Sigmoid colon (tissue), 7 donors: ENCODE measurements around the gene PGAP1. TPM values are rescaled to one million over a fixed set of nuclear protein-coding genes. Genes with fewer than 3 reads are reported as not detected.

Experiments
- DNase-seq: peaks from one replicate; pipeline ENCODE4 v3.0.0-alpha.2; 2019
- H3K27ac ChIP-seq, 4 donors: fragments of 200-600 bp; sonication (generic); one replicate each; pipeline ENCODE4 v1.5.1; 2016 to 2019; ENCODE audit warnings: mild to moderate bottlenecking in 1 of 4
- H3K27me3 ChIP-seq, 3 donors: fragments of 200-600 bp; sonication (generic); one replicate each; pipeline ENCODE4 v1.5.1; 2019; ENCODE audit warnings: mild to moderate bottlenecking in 1 of 3
- H3K36me3 ChIP-seq, 4 donors: fragments of 200-600 bp; sonication (generic); one replicate each; pipeline ENCODE4 v1.5.1; 2016 to 2019
- H3K4me1 ChIP-seq, 4 donors: fragments of 200-600 bp; sonication (generic); one replicate each; pipeline ENCODE4 v1.5.1; 2017 to 2019
- H3K4me3 ChIP-seq, 4 donors: fragments of 200-600 bp; sonication (generic); one replicate each; pipeline ENCODE4 v1.5.1; 2017 to 2019; ENCODE audit warnings: mild to moderate bottlenecking in 2 of 4, moderate library complexity in 1 of 4
- H3K9me3 ChIP-seq, 4 donors: fragments of 200-600 bp in 3 of 4; sonication (generic) in 3 of 4; one replicate each; pipeline versions ENCODE4 v1.5.1 to v1.6.1; 2013 to 2019
- CTCF ChIP-seq, 4 experiments: fragments of 450-650 bp in 3 of 4; fragments of 200-600 bp in 1 of 4; IDR thresholded peaks; one replicate each; pipeline ENCODE4 v1.5.1; 2016 to 2019; ENCODE audit warnings: antibody characterized with exemption in 4 of 4, mild to moderate bottlenecking in 3 of 4, moderate library complexity in 2 of 4
- EP300 ChIP-seq, 4 donors: sonication (generic); formaldehyde crosslinking; IDR thresholded peaks; one replicate each; pipeline ENCODE4 v1.6.1; 2017; ENCODE audit warnings: antibody characterized with exemption in 4 of 4
- POLR2A ChIP-seq, 2 donors: fragments of 450-650 bp; IDR thresholded peaks; one replicate each; pipeline ENCODE4 v1.6.1; 2016; ENCODE audit warnings: antibody characterized with exemption in 2 of 2, mild to moderate bottlenecking in 2 of 2, moderate library complexity in 2 of 2
- POLR2AphosphoS5 ChIP-seq, 4 donors: sonication (generic); formaldehyde crosslinking; IDR thresholded peaks; one replicate each; pipeline ENCODE4 v1.6.1; 2017; ENCODE audit warnings: antibody characterized with exemption in 4 of 4
- WGBS, 2 donors: extraction: QIAGEN DNeasy Blood & Tissue Kit; methylation state at CpG; one replicate each; pipeline ENCODE4 v1.1.7; 2013; 5-methylcytosine and 5-hydroxymethylcytosine counted together
- intact Hi-C: fragments of 100-400 bp; cut with DNase I; formaldehyde crosslinking; loops from one replicate; pipeline ENCODE4 v1.15.1; 2023
- polyA plus RNA-seq, 3 donors: library from polyadenylated mRNA; stranded (reverse); fragments of 200-250 nt; gene quantifications; one replicate each; pipeline ENCODE4 v1.2.3, GENCODE V29; 2013
- total RNA-seq, 4 donors: library from RNA; depleted of rRNA; stranded (reverse); fragments of >200 nt; gene quantifications; one replicate each; pipeline ENCODE4 v1.1.0, GENCODE V29; 2016
- donor health status: healthy with polysubstance abuse.
- donor health status: Bipolar disorder and iron deficiency.
- donor health status: healthy.

Gene PGAP1
- total and polyA plus RNA-seq, 7 donors = 0.46 to 14.0 (median 6.6) TPM

- no peak overlapping the region for H3K4me3 ChIP-seq
- no peak overlapping the region for H3K27ac ChIP-seq
- DNase-seq = no peak
- no peaks in the 10 kb centered on the region for H3K9me3 ChIP-seq
- no peaks in the 10 kb centered on the region for H3K27me3 ChIP-seq
- H3K4me1 ChIP-seq = no peaks in the 10 kb centered on the region
- intact Hi-C loops = no loop called here
- WGBS, 2 donors = 76 to 88% methylated on average over 2 of the region's 2 CpGs
- peaks cover 0 to 25% (median 0%) of the 10 kb centered on the region in 4 donors for H3K36me3 ChIP-seq
- no peak for TF ChIP-seq EP300 (IDR thresholded peaks at IDR 0.05)
- TF ChIP-seq POLR2A (IDR thresholded peaks at IDR 0.05) = no peak
- no peak for TF ChIP-seq CTCF (IDR thresholded peaks at IDR 0.05)
- no peak for TF ChIP-seq POLR2AphosphoS5 (IDR thresholded peaks at IDR 0.05)
Observed at GRCh38 chr2:196891136-196891535, 35.4 kb downstream of the PGAP1 start.

- Histone ChIP-seq H3K36me3 (peaks cover 0 to 27% (median 0%) of the 10 kb centered on the region in 4 donors), H3K4me1 (no peaks in the 10 kb centered on the region), H3K9me3 (no peaks in the 10 kb centered on the region), H3K27me3 (no peaks in the 10 kb centered on the region), H3K4me3 (no peak overlapping the region), H3K27ac (no peak overlapping the region)
- TF ChIP-seq POLR2AphosphoS5 (IDR thresholded peaks at IDR 0.05) = no peak
- no peak for TF ChIP-seq POLR2A (IDR thresholded peaks at IDR 0.05)
- TF ChIP-seq EP300 (IDR thresholded peaks at IDR 0.05) = no peak
- no peak for TF ChIP-seq CTCF (IDR thresholded peaks at IDR 0.05)
- intact Hi-C loops = no loop called here
- DNase-seq = no peak
Observed at GRCh38 chr2:196887431-196887830, 39.1 kb downstream of the PGAP1 start.

- no peaks in the 10 kb centered on the region for H3K4me1 ChIP-seq
- WGBS, 2 donors = 85 to 90% methylated on average over 2 of the region's 2 CpGs
- no peaks in the 10 kb centered on the region for H3K9me3 ChIP-seq
- no peak overlapping the region for H3K4me3 ChIP-seq
- intact Hi-C loops = no loop called here
- no peak for DNase-seq
- H3K27me3 ChIP-seq = no peaks in the 10 kb centered on the region
- H3K36me3 ChIP-seq = peaks cover 0 to 21% (median under 1%) of the 10 kb centered on the region in 4 donors
- TF ChIP-seq POLR2A (IDR thresholded peaks at IDR 0.05) (no peak), EP300 (IDR thresholded peaks at IDR 0.05) (no peak), POLR2AphosphoS5 (IDR thresholded peaks at IDR 0.05) (no peak), CTCF (IDR thresholded peaks at IDR 0.05) (no peak)
- H3K27ac ChIP-seq = no peak overlapping the region
Observed at GRCh38 chr2:196884368-196884767, 42.1 kb downstream of the PGAP1 start.

- intact Hi-C loops = no loop called here
- no peak overlapping the region for H3K27ac ChIP-seq
- H3K4me3 ChIP-seq = no peak overlapping the region
- no peaks in the 10 kb centered on the region for H3K27me3 ChIP-seq
- no peaks in the 10 kb centered on the region for H3K4me1 ChIP-seq
- no peak for TF ChIP-seq POLR2AphosphoS5 (IDR thresholded peaks at IDR 0.05)
- TF ChIP-seq POLR2A (IDR thresholded peaks at IDR 0.05) = no peak
- no peak for TF ChIP-seq CTCF (IDR thresholded peaks at IDR 0.05)
- no peak for TF ChIP-seq EP300 (IDR thresholded peaks at IDR 0.05)
- peaks cover 0 to 41% (median 5%) of the 10 kb centered on the region in 4 donors for H3K36me3 ChIP-seq
- no peak for DNase-seq
- WGBS, 2 donors = 95 to 96% methylated on average over 1 of the region's 1 CpG
- no peaks in the 10 kb centered on the region for H3K9me3 ChIP-seq
Observed at GRCh38 chr2:196876364-196876763, 50.1 kb downstream of the PGAP1 start.

- DNase-seq = no peak
- Histone ChIP-seq H3K36me3 (peaks cover 0 to 47% (median 5%) of the 10 kb centered on the region in 4 donors), H3K4me1 (no peaks in the 10 kb centered on the region), H3K9me3 (no peaks in the 10 kb centered on the region), H3K27me3 (no peaks in the 10 kb centered on the region), H3K27ac (no peak overlapping the region), H3K4me3 (no peak overlapping the region)
- 88 to 90% methylated on average over 1 of the region's 1 CpG for WGBS, 2 donors
- TF ChIP-seq CTCF (IDR thresholded peaks at IDR 0.05) (no peak), POLR2A (IDR thresholded peaks at IDR 0.05) (no peak), POLR2AphosphoS5 (IDR thresholded peaks at IDR 0.05) (no peak), EP300 (IDR thresholded peaks at IDR 0.05) (no peak)
- intact Hi-C loops = no loop called here
Observed at GRCh38 chr2:196875414-196875813, 51.1 kb downstream of the PGAP1 start.
